GM19193 (cell line): ENCODE data around the gene NRXN2.

Experiments
- POLR2A ChIP-seq: IDR thresholded peaks from 4 replicates; pipeline ENCODE4 v1.6.1; 2011; ENCODE audit not compliant: insufficient read depth, insufficient read length; ENCODE audit errors: extremely low read depth

NRXN2 gene

DNA sequence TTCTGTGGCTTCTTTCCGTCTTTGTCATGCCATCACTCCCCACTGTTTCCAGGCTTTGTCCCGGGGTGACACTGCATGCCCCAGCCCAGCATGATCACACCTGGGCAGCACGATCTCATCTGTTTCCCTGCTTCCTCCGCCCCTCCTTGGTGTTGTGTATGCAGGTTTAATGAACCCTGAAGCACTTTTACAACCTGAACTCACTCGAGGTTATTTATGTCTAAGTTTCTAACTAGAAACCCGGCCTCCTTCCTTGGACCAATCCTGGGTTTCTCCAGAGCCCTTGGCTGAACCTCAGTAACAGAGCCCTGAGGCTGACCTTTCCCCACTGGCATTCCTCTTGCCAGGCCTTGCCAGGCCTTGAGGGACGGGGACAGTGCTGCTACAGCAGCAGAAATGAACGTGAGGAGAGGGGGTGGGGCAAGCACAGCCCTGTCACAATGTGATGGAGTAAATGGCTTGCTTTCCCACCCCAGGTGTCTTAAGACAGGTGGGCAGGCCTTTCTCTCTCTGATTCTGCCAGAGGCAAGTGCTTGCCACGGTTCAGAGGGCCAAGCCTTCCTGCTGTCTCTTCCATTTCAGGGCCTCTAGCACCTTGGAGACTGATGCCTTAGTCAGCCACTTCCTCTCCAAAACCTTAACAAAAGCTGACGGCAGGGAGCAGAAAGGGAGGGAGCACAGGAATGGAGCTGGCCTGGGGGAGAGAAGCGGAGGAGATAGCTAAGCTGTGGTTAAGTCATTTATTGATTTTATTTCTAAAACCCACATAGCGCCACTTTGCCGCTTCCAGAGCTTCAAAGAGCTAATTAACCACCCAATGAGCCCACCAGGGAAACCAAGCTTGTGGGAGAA, 39.9 kb upstream of the NRXN2 start:
- no peak for TF ChIP-seq POLR2A

DNA sequence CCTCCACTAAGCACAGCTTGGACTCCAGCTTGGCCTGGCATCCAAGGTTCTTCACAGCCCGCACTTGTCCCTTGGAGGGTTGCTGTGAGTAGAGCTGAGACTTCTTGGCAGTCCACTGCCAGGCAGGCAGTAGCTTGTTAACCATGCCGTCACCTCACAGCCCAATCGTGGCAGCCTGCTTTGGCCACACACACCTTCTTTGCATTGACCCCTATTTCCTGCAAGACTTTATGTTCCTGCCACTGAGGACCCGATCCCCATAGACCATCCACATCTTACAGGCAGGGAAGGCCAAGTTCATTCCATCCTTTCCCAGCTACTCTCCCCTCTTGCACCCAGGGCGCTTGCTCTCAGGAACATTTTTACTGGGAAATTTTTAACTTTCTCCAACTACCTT, 39.3 kb upstream of the NRXN2 start:
- TF ChIP-seq POLR2A = peak; percentile 47

DNA sequence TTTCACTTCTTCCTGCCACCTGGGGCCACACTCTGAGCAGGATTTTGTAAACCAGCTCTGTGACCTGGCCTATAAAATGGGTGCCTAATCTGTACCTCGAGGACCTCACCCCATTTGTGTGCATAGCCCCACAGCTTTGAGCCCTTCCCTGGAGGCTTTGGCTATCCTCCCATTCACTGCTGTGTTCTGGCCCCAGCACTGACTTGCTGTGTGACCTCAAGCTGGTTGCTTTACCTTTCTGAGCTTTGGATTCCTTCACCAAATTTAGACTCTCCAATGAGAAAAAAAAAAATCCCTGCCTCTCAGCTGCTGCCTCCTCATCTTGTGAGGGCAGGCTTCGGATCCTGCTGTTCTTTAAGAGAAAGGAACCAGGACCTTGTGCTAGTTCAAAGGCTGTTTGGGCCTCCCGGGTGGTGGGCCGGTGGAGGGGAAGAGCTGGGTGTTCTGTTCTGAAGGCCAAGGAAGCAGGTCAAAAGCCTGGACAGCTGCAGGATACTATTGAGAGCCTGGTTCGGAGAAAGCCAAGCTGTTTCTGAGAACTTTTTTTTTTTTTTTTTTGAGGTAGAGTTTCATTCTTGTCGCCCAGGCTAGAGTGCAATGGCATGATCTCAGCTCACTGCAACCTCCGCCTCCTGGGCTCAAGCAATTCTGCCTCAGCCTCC, 37.9 kb upstream of the NRXN2 start:
- TF ChIP-seq POLR2A = no peak

DNA sequence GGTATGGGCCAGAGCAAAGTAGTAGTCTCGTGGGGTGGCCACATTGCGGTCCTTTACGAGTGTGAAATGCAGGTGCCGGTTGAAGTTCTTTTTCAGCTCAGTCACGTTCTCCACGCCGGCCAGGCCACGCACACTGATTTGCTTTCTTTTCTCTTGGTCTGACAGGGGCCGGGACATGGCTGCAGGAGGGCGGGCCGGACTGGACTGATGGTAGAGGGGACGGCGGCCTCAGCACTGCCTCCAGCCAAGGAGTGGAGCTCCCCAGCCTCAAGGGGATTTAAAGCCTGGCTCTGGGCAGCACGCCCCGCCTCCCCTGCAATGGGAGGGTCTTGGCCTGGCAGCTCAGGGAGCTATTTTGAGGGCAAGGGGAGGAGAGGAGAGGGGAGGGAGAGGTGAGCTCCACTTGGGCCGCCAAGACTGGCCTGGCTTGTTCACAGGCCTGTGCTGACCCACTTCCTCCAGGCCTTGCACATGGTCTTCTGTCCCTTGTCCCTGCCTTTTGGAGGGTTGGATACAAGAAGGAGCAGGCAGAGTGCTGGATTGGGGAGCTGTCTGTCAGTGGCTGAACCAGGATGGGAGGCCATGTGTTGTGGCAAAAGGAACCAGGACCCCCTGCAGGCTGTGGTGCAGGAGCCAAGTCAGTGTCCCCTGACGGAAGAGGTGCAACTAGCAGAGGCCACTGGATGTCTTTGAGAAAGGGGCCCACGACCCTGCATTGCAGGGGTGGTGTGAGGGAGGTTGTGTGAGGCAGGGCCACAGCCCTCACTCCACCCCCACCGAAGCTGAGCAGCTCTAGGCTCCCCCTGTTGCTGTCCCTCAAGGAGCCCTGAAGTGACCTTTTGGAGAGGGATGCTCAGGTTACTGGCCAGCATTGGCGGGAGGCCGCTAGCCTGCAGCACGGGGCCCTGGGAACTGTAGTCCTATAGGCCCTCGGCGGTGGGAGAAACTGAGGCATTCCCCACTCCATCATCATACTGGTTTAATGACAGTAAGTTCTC, 37.0 kb upstream of the NRXN2 start, which contains the start of gene PYGM:
PYGM (minus strand) TSS at position 253 of the 998 bp plus-strand sequence; CDS start at position 177, 76 bp downstream.
- no peak for TF ChIP-seq POLR2A

DNA sequence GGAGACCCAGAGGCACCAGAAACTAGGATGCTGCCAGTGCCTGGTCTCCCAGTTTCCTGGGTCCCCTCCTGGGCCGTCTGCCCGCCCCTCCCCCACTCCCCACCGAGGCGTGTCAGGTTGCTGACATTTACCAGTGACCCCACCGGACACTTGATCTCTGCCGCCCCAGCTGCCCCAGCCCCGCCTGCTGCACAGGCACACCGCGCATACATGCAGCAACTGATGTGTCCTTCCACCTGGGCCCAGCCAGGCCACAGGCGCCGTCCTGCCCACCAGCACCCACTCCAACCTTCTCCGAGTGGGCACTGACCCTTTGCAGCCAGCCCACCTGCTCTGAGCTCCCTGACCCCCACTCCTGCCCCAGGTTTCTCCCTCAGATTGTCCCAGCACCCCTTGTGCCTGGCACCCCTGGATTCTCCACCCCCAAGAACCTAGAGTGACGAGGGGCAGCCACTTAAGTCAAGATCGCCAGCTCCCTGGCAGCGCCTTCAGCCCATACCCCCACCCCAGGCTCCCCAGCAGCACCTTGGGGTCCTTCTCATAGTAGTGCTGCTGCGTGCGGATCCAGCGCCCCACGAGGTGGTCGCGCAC, 36.2 kb upstream of the NRXN2 start:
- TF ChIP-seq POLR2A = no peak

DNA sequence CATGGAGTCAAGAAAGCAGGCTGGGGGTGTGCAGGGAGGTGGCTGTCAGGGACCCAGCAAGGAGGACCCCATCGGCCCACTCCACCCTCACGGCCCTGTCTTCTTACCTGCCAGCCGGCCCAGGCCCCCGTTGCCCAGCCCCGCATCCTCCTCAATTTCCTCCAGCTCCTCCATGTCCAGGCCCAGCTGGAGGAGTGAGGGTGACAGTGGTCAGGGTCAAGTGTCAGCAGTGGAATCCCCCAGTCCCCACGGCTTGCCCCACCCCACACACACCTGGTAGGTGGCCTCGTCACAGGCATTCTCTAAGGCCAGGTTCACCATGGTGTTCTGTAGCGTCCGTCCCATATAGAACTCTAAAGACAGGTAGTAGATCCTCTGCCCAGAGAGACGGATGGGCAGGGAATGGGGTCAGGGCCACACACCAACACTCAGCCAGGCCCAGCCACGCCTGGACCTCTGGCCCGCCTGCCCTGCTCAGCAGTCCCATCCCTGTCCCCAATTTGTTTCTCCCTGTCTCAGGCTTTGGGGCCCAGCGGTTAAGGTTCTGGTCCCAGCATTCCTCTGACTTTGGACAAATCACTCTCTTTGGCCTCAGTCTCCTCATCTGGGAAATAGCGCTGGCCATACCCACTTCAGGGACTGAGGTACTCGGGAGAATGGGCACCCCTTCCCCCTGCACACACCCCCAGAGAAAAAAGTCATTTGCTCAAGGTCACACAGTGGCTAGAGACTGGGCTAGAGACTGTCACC, 35.5 kb upstream of the NRXN2 start:
- no peak for TF ChIP-seq POLR2A

DNA sequence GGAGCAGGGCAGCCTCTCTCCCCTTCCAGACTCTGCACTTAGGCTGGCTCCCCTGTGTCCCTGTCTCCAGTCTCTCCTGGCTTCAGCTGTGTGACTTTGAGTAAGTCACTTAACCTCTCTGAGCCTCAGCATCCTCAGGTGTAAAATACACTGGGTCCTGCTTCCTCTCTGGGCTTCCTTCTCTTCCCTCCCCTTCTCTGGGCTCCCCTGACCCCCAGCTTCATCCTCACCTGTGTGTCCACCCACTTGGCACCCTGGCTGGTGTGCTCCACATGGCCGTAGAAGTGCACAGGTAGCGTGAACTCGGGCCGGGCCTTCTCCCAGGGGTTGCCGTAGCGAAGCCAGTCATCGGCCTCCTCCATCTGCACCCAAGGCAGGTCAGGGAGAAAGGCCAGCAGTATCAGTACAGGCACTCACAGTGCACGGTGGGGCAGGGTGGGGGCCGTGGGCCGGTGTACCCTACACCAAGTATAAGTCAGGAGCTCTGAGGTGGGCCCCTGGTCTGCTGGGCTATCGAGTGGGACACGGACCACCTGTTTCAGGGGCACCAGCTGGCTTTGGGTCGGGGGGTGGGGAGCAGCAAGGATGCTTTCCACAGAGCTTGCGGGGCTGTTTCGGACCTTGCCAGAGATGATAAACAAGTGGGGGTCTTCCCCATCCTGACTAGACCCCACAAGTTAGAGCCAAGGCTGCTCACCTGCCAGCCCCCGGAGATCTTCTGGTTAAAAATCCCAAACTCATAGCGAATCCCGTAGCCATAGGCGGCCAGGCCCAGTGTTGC, 34.7 kb upstream of the NRXN2 start:
- no peak for TF ChIP-seq POLR2A

DNA sequence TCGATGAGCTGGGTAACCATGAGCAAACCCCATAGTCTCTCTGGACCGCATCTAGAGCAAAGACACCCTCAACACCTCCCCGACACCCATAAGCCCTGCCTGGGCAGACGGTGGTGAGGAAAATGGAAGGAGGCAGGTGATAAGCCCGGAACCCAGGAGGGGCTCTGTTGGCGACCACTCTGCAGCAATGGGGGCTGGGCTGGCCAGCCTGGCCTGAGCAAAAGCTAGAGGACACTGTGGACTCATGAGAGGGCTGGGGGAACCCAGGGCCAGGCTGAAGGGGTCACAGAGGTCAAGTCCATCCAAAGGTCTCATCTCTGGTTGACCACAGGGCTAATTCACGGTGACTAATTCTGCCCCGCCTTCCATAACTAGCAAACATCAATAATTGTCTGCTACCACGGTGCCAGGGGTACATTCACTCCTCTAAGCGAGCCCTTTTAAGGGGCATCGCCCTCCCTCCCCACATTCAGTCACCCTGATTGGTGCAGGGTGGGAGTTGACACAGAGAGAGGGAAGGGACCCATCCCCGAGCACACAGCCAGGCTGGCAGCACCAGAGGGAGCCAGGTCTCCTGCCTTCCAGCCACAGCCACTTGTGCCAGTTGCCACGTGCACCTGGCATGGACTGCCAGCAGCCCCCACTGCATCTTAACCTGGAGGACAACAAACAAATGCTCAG, 32.8 kb upstream of the NRXN2 start:
- no peak for TF ChIP-seq POLR2A

DNA sequence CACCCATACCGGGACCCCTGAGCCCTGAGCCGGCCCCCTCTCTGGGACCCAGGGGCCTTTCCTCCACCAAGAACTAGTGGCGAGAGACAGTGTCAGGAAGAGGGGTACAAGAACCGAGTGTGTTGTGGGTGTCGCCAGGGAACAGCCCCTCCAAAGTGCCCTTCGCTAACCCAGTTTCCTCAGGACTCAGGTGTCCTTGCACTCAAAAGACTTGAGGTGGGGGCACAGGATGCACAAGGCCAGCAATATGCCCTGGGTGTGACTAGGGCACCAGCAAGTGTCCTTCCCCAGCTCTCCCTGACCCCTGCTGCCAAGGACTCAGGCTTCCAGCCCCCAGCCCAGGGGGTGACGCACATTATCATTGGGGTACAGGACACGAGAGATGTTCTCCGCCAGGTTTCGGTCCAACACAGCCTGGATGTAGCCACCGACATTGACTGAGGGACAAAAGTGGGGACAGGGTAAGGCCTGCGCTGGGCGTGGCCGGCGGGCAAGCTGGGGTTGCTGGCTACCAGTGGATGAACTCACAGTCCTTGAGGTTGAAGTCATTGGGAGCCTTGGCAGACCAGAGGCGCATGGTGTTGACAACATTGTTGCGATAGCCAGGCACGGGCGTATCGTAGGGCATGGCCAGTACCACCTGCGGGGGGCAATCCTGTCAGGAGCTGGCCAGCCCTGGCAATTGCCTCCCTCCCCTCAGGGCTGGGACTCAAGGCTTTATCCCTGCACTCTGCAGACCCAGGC, 32.1 kb upstream of the NRXN2 start:
- TF ChIP-seq POLR2A = no peak

DNA sequence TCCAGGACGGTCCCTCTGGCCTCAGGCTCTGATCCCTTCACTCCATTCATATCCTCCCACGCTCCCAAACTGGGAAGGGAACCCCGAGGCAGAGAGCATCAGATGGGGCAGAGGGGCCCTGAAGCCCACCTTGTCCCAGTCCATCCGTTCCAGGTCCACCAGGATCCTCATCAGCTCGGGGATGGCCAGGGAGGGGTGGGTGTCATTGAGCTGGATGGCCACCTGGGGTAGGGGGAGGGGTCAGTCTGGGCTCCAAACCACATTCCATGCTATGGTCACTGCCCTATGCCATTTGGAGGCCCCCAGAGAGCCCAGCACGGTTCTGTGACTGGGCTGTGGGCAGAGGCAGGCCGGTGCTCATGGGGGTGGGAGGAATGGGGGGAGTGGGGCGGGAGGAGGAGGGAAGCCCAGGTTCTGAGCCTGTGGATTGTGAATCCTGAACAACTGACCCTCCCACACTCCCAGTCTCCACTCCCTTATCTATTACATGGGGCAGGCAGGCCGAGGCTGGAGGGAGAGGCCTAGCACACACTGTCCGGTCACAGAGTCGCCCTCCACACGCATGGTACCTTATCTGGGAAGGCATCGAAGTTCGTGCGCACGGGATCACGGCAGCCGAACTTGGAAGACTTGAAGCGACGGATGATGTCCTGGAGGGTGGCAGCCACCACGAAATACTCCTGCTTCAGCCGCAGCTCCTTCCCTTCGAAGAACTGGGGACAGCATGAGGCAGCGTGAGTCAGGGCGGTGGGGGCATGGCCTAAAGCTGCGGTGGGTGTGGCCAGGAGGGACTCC, 31.3 kb upstream of the NRXN2 start:
- TF ChIP-seq POLR2A = no peak
